Activated gamma-delta T cell treated with Interleukin-2 at 50 U/mL for 16 hours (primary cell): ENCODE results near the gene ABCC2.

ENCODE experiments used
- DNase-seq: peaks from one replicate; pipeline ENCODE4 v3.0.0-alpha.2; 2020

Gene ABCC2

GRCh38 chr10:99775850-99776249 is 6.6 kb upstream of the ABCC2 start:
- DNase-seq: no peak

- DNase-seq: no peak
Observed at GRCh38 chr10:99777918-99778714, 4.3 kb upstream of the ABCC2 start.

- no peak for DNase-seq
Observed at GRCh38 chr10:99779335-99779734, 3.1 kb upstream of the ABCC2 start.

DNA sequence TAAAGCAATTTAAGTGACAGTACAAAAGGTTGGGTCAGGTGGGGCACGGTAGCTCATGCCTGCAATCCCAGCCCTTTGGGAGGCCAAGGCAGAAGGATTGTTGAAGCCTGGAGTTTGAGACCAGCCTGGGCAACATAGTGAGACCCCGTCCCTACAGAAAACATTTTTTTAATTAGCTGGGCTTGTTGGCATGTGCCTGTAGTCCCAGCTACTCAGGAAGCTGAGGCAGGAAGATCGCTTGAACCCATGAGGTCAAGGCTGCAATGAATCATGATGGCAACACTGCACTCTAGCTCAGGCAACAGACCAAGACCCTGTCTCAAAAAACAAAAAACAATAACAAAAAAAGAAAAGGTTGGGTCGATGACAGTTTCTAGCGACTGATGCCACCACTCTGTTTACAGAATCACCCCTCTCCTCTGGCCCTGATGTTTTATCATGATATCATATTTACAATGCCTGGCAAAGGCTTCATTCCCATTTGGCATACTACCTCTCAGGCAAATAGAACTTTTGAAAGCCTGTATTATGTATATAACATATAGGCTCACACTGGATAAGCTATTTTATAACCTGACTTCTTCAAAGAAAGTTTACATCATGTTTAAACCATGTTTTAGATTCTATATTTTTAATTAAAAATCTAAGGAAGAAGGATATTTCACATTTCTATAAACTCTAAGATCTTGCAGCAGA is 558 bp upstream of the ABCC2 start:
- DNase-seq: no peak

GRCh38 chr10:99784016-99784726 is 1.7 kb downstream of the ABCC2 start:
- DNase-seq: no peak

GRCh38 chr10:99784727-99785441 is 2.4 kb downstream of the ABCC2 start:
- DNase-seq: no peak

DNA sequence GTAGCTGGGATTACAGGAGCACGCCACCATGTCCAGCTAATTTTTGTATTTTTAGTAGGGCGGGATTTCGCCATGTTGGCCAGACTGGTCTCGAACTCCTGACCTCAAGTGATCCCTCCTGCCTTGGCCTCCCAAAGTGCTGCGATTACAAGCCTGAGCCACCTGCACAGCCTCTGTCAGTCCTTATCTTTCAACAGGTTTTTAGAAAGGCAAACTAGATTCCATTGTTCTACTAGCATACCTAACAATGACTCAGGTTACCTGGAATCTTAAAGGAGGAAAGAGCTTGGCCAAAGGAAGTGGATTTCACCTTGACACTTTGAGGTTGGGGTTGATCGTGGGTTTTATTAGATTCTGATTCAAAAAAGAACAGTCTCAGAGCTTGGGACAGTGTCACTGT is 3.2 kb downstream of the ABCC2 start:
- no peak for DNase-seq

DNA sequence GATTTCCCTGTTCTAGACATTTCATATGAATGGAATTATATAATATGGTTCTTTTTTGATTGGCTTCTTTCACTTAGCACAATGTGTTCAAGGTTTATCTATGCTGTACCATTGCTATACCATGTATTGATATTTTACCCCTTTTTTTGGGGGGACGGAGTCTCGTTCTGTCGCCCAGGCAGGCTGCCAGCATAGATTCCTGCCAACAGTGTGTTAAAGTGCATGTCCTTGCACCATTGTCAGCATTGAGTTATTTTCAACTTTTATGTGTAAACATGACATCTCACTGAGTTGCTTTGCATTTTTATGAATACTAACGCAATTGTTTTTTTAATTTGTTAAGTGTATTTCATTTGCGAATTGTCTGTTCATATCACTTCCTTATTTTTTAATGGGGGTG is 4.9 kb downstream of the ABCC2 start:
- no peak for DNase-seq

- no peak for DNase-seq
Observed at GRCh38 chr10:99787782-99788445, 5.5 kb downstream of the ABCC2 start.

GRCh38 chr10:99788598-99789256 is 6.3 kb downstream of the ABCC2 start:
- no peak for DNase-seq

- DNase-seq: no peak
Observed at GRCh38 chr10:99791831-99792230, 9.4 kb downstream of the ABCC2 start.

- no peak for DNase-seq
Observed at GRCh38 chr10:99793819-99794218, 11.4 kb downstream of the ABCC2 start.

- no peak for DNase-seq
Observed at GRCh38 chr10:99796928-99797327, 14.5 kb downstream of the ABCC2 start.

DNA sequence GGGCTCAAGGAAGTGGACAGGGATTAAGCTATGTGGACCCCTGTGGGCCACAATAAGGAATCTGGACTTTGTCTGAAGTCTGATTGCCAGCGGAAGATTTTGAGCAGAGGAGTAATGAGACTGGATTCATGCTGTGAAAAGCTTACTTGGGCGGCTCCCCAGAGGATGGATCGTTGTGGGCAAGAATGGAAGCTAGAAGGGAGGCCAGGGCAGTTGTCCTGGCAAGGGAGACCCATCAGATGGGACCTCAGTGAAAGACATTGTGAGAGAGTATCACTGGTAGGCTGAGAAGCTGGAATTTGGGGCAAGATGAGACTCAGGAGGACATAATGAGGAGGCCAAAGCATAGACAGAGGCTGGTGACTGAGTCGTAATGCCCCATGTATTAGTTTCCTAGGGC is 15.6 kb downstream of the ABCC2 start:
- no peak for DNase-seq

GRCh38 chr10:99798920-99799319 is 16.5 kb downstream of the ABCC2 start:
- DNase-seq: no peak

DNA sequence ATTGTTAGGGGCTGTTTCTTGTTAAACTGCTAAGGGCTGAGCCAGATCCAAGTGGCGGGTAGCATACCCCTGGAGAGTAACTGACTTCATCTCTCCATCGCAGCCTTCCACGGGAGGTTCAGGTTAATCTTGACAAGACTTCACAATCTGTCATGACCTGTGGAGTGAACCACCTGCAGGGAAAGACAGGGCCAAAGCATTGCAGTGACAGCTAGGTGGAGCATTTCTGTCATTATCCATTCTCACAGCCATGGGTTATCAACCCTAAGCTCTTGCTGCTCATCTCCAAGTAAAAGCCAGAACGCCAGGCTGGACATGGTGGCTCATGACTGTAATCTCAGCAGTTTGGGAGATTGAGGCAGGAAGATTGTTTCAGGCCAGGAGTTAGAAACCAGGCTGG is 17.2 kb downstream of the ABCC2 start:
- no peak for DNase-seq

- no peak for DNase-seq
Observed at GRCh38 chr10:99804471-99804870, 22.0 kb downstream of the ABCC2 start.

- DNase-seq: no peak
Observed at GRCh38 chr10:99805190-99805589, 22.8 kb downstream of the ABCC2 start.

DNA sequence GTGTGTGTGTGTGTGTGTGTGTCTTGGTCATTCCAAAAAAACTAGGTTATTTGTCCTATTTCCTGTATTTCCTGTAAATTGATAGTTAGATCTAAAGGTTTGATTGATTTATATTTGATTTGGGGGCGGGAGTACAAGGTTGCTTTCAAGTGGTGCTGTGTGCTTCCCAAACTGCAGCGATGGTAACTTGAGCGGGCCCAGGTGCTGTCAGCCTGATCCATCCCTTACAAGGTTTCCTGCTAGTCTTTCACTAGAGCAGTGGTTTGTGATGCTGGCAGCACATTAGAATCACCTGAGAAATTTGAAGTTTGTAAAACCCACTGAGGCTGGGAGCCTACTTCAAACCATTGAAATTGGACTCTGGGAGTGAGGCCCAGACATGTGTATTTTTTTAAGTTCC is 23.7 kb downstream of the ABCC2 start:
- no peak for DNase-seq

DNA sequence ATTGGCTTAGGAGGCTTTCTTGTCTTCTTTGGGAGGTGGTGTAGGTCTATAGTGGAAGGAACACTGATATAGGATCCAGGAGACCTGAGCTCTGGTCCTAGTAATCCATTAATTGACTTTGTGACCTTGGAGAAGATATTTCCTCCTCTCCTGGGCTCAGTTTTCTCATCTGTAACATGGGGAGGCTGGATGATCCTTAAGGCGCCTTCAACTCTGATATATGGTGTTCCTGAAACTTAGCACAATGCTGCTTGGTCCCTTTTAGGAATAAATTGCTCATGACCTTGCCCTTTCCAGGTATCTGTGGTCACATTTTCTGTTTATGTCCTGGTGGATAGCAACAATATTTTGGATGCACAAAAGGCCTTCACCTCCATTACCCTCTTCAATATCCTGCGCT is 25.3 kb downstream of the ABCC2 start:
- no peak for DNase-seq

GRCh38 chr10:99808270-99808669 is 25.8 kb downstream of the ABCC2 start:
- no peak for DNase-seq

GRCh38 chr10:99809481-99809880 is 27.0 kb downstream of the ABCC2 start:
- no peak for DNase-seq
